HG02588 (cell line): ENCODE measurements around the gene GOPC.
"Not testable (repeated sequence)": the region's sequence is repeated elsewhere in the genome, so short reads cannot be mapped to it uniquely, and the experiment has no call there.

Experiments used
- ATAC-seq: cut with Tn5 transposase; IDR thresholded peaks from one replicate; pipeline ENCODE4 v1.9.1; 2021; ENCODE audit warnings: mild to moderate bottlenecking, moderate library complexity; ENCODE audit not compliant: unreplicated experiment

Gene GOPC

DNA sequence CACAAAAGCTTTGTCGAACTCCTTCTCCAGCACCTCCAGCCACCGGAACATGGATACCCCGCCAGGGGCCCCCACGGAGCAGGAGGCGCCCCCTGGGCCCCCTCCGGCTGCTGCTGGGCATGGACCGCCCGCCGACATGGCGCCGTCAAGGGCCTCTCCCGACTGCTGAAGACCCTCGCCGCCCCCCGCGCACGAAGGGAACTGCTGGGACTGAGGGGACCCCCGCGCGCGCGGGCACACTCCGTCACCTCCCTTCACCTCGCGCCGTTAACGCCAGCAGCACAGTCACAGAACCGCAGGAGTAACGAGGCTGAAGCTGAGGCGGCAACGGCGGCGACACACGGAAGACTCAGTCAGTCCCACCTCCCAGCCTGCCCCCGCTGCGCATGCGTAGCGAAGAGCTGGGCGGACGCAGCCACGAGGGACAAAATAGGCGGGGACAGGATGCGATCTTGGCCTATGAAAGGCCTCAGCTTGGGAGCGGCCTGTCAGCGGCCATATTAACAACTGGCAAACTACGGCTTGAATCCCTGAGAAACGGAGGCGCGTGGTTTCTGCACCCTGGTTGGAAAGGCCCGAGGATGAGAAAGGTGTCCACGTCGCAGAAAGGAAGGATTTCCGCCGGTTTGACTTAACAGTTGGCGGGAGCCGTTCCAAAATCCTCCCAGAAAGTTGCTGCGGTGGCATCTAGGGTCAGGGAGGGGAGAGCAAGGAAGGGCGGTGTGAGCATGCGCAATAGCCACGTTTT lies at the start of gene GOPC:
Gene GOPC (minus strand): TSS at position 361 of the 748 bp plus-strand sequence. CDS start 223 bp downstream, at position 138.
- ATAC-seq = peak; percentile 96

DNA sequence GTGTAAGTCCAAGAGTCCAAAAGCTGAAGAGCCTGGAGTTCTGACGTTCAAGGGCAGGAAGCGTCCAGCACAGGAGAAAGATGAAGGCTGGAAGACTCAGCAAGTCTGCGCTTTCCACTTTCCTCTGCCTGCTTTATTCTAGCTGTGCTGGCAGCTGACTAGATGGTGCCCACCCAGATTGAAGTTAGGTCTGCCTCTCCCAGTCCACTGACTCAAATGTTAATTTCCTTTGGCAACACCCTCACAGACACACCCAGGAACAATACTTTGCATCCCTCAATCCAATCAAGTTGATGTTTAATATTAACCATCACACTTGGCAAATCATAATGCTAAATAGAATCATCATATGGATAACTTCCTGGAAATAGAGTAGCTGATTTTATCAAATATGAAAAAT lies 49.7 kb upstream of the GOPC start:
- not testable (repeated sequence) for ATAC-seq

DNA sequence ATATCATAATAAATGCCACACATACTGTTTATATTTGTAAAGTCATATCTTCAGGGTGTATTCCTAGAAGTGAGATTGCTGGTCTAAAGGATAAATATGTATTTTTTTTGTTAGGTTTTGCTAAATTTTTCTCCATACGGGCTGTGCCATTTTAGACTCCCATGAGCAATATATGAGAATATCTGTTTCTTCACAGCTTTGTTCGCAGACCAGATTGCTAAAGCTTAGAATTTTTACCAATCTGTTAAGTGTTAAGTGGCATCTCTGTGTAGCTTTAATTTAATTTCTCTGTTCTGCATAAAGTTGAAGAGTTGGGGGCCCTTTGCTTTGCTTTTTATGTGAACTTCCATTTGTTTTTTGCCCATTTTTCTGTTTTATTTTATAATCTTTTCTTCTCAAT lies 40.7 kb upstream of the GOPC start:
- ATAC-seq = no peak

DNA sequence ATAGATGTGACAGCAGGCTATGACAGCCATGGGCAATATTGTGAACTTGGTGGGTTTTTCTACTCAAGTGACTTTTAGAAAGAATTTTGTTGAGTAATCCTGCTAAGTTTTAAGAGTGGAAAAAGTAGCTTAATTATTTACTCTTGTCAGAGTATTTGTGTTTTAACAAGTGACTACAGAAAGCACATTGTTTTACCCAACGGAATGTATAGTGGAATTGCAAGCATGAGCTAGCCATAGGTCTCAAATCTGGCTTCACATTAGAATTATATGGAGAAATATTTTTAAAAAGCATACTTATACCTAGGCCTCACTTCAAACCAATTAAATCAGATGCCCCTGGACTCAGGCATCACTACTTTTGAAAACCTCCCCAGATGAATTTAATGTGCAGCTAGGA lies 35.5 kb upstream of the GOPC start:
- no peak for ATAC-seq

DNA sequence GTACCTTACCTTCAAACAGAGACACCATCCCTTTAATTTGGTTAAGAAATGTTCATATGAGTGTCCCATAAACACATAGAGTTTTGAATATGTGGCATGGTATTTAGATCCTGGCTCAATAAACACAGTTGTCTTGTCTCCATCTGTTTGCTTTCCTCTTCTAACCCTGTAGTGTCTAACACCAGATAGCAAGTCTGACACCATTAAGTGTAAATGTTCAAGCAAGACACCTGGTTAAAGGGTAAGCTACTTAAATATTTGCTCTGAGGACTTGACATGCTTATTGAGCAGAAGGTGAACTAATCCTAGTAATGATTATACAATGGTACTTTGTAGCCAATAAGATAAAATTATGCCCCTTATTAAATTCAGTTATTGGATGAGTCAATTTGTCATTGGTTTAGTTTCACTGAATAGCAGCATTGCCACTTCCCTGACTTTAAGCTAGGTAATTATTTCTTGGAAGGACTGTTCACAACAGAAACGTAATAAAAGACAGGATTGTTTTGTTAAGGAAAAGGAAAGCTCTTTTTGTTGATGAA lies 26.9 kb upstream of the GOPC start:
- no peak for ATAC-seq

DNA sequence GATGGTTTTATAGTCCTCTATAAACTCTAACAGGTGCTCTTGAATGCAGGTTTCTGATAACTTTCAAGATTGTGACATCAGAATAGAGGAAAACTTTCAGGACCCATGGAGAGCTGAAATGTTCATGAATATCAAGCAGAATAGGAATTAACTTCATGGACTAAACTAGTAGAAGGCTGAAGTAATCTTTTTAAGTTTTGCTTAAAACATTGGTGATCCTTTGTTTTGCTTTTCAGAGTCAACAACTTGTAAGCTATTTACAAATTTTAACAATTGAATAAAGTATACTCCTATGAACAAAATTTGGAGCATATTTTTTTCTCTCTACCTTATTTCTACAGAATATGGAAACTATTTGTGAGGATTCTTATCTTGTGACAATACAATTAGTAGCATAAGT lies 25.2 kb upstream of the GOPC start:
- ATAC-seq = no peak

DNA sequence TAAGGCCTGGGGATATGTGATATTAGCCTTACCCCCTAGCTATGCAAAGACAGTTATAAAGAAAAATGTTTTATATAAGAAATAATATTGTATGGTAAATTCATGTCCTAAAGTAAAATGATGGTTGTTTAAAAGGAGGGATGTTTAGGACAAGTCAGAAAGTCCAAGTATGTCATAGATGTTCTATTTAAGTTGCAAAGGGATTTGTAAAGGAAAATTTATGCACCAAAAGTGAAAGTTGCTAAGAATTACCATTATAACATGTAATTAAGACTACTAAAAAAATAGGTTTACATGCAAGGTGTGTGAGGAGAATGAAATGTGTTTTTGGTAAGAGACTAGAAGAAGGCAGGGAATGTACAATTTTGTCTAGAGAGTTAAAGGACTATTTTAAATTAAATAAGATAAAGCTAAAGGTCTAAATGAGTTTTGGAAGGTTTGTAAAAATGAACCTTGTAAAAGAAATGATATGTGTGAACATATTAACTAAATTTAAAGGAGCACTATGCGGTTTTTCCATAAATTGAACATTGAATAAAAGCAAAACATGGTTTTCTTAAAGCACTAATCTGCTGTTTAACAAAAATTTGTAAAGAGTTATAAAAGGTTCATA lies 22.7 kb upstream of the GOPC start:
- ATAC-seq = no peak

DNA sequence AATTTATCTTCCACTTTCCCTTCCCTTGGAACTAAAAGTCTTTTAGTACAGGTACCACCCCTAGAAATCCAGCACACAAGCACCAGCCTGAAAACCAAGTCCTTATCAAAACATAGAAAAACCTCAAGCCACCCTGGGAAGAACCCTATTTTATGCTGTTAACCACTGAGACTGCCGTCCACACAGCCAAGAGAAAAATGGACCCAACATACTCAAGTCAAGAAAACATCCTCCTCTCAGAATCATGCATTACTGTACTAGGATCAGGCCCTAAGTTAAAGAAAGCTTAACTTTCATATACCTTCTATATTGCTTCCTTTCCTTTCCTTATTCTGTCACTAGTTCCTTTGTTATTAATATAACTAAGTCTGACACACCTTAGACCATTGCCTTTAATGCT lies 16.9 kb upstream of the GOPC start:
- no peak for ATAC-seq

DNA sequence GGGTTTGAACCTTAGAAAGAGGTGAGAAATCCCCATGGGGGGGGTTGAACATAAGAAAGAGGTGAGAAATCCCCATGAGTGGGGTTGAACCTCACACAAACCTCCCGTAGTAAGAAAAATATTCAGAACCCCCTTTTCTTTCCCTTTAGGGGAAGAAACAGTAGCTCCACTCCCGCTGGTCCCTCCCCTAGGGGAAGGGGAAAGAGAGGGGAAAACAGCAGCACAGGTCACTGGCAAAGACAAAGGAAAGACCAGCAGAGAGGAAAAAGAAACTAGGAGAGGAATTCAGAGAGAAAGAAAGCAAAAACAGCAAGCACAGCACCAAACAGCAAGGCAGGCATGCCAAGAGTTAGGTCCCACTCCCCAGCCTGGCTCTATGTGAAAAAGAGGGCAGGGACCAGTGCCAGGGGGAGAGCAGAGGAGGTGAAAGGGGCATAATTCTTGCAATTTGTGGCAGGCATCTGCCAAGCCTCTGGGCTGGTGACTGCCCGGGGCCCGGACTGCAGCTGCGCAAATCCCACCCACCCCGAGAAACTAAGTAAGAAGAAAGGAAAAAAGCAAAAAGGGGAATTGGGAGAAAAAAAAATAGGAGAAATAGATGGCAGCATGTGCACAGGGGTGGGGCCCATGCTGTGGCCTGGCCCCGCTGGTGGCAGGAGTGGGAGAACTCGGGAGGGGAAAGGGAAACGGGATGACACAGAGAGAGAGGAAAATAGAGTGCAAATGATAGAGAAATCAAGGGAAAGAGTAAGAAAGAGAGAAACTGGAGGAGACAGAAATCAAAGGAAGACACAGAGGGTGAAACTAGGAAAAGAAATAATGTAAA lies 15.1 kb upstream of the GOPC start:
- ATAC-seq = no peak

DNA sequence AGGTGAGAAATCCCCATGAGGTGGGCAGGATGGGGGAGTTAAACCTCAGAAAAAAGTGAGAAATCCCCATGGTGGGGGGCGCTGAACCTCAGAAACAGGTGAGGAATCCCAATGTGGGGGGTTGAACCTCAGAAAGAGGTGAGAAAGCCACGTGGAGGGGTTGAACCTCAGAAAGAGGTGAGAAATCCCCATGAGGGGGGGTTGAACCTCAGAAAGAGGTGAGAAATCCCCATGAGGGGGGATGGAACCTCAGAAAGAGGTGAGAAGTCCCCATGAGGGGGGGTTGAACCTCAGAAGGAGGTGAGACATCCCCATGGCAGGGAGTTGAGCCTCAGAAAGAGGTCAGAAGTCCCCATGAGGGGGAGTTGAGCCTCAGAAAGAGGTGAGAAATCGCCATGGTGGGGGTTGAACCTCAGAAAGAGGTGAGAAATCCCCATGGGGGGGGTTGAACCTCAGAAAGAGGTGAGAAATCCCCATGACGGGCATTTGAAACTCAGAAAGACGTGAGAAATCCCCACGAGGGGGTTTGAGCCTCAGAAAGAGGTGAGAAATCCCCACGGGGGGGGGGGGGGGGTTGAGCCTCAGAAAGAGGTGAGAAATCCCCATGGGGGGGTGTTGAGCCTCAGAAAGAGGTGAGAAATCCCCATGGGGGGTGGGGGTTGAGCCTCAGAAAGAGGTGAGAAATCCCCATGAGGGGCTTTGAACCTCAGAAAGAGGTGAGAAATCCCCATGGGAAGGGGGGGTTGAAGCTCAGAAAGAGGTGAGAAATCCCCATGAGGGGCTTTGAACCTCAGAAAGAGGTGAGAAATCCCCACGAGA lies 14.3 kb upstream of the GOPC start:
- ATAC-seq = no peak

DNA sequence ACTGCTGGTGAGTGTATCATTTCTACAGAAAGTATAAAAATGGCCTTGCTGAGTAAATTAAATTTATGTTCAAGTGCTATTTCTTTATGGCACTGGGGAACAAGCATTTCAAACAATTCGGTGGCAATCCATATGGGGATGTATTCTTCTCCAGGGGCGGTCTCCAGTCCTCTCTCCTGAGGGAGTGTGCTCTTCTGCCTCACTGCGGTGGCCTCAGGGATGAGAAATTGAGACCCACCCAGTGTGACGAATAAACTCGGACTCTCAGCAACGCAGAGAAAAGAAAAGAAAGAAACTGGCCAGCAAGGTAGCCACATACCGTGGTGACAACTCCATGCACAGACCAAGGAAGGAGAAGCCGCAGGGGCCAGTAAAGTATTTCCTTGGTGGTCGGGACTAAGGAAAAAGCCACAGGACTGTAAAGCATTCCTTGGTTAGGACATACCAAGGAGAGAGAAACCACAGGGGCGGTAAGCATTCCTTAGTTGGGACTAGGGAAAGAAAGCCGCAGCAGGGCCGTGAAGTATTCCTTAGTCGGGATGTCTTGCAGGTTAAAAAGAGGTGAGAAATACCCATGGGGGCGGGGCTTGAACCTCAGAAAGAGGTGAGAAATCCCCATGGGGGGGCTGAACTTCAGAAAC lies 13.6 kb upstream of the GOPC start:
- no peak for ATAC-seq

DNA sequence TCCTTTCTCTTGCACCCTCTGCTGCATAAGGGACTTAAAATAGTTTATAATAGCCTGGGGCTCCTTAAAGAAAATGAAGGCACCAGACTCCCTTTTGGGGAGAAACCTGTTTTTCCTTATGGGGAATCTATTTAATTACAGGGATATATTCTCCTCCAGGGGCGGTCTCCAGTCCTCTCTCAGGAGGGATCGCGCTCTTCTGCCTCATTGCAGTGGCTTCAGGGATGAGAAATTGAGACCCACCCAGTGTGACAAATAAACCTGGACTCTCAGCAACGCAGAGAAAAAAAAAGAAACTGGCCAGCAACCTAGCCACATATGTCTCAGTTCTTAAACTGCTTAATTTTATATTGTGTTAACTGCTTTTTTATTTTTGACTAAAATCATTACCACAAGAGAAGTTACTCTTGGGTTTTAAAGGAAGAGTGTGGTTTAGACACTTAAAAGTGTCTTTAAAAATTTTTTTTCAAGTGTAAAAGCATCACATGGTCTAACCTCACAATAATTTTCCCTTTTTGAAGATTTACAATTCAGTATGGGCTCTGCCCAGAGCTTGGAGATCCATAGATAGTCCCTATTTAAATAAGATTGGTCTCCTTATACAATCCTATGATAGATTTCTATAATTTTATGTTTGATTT lies 11.7 kb upstream of the GOPC start:
- no peak for ATAC-seq

DNA sequence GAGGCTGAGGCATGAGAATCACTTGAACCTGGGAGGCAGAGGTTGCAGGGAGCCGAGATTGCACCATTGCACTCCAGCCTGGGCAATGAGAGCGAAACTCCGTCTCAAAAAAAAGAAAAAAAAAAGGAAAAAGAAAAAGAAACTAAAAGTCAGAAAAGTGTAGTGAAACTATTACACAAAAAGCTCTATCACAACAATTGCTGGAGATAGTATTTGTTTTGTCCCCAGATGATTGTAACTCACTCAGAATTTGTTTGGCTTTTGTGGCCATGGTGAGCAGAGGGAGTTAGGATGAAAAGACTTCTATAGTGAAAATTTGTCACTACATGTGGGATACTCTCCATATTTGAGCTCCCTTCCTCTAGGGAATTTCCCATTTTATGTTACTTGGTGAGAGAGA lies 5.2 kb upstream of the GOPC start:
- no peak for ATAC-seq

DNA sequence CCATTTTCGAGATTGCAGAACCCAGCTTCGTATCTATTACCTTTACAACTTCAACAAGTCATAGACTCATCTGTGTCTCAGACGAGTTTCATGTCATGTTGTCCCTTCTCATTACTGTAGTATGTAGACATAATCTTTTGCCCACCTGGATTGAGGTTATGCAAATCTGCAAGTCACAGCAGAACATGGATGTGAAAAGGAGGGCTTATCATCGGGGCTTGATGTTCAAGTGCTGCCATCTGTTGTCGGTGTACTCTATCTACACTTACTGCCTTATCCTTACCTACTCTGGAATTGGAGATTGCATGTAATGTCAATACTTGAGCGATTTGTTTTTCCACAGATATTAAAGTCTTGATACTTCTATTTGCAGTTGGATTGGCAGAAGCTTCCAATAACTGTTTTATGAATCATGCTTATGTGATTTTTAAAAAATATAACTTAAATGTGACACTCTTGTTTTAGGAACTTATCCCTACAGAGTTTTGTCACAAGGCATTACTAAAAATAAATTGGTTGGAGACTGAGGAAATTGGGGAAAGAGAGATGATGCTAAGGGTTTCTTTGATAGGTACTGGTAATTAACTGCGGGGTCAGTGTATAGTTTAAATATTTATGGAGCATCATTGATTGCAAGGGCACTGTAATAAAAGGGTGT lies 3.0 kb upstream of the GOPC start:
- peak; percentile 38 for ATAC-seq

DNA sequence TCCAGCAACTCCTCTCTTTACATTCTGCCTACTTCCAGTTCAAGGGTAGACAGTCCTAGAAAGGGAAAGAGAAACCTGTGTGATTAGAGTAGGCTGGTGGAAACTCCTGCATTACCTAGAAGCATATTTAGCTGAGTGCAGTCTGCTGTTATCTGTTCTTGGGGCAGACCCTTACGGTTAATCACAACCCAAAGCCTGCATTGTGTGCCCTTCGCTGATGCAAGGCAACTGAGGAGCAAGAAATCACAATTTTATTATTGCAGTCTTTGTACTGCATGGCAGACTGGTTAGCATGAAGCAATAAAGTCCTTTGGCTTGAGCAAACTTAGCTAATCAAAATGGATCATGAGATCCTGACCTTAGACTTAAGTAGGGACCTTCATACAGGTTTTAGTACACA lies 1.5 kb upstream of the GOPC start:
- ATAC-seq = no peak

DNA sequence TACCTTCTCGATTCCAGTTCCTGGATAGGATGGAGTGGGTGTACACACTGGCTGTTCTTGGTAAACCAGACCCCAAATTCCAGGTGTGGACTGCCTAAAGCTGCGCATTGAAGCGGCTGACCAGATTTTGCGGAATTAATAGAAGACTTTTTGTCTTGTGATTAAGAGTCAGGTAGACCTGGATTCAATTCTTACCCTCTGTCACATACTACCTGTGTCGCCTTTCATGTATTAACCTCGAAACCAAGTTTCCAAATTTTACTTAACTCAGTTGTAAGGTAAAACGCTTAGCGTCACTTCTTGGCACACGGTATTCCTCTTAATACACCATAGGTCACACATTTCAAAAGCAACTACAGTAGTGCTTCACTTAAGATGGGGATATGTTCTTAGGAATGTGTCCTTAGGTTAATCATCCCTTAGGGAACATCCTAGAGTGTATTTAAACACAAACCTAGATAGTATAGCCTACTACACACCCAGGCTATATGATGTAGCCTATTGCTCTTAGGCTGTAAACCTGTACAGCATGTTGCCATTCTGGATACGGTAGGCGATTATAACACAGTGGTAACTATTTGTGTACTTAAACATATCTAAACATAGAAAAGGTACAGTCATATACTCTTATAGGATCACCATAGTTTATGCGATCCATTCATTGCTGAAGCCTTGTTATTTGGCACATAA lies 733 bp upstream of the GOPC start:
- ATAC-seq = no peak

DNA sequence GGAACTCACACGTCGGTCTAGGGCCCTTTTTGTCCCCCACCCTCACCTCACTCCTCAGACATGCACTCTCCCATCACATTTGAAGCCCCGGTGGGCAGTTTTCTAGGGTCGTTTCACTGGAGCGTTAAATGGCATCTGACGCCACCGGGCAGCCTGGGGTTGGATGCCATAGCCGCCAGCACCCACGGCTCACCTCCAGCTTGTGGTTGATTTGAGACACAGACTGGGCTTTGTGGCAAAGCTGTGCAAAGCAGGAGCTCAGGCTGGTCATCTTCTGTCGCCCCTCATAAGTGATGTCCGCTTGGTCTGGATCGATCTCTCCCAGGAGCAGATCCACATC lies 530 bp downstream of the GOPC start:
- peak; percentile 13 for ATAC-seq

DNA sequence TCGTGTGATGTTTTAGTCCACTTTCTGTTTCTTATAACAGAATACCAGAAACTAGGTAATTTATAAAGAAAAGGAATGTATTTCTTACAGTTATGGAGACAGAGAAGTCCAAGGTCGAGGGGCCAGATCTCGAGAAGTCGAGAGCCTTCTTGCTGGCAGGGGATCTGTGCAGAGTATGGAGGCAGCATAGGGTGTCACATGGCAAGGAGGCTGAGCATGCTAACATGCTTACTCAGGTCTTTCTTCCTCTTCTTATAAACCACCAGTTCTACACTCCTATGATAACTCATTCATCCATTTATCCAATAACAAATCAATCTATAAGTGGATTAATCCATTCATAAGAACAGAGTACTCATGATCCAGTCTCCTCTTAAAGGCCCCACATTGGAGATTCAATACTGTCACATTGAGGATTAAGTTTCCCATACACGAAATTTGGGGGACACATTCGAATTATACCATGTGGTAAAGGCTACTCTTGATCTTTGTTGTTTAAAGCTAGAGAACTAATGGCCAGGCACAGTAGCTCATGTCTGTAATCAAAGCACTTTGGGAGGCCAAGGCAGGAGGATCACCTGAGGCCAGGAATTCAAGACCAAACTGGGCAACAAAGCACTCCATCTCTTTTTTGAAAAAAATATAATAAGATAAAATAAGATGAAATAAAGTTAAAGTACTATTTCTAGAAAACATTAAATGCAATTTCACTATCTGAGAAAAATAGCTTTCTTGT lies 2.1 kb downstream of the GOPC start:
- no peak for ATAC-seq
